Activated CD4-positive, alpha-beta T cell treated with anti-CD3 and anti-CD28 coated beads for 24 hours (primary cell): ENCODE data around the gene KRTAP21-3.
"Not testable (repeated sequence)": the region's sequence is repeated elsewhere in the genome, so short reads cannot be mapped to it uniquely, and the experiment has no call there.

Source experiments
- DNase-seq, 2 donors: peaks; one replicate each; pipeline ENCODE4 v3.0.0-alpha.2; 2020; ENCODE audit warnings: low read depth in 2 of 2

Gene KRTAP21-3

GRCh38 chr21:30718239-30718909 is at the start of gene KRTAP21-3:
KRTAP21-3 (minus strand) TSS chr21:30718777; CDS start chr21:30718759, 18 bp downstream.
- DNase-seq: no peak

- DNase-seq: no peak
These were observed 42.2 kb upstream of the KRTAP21-3 start for GRCh38 chr21:30760776-30761175.

GRCh38 chr21:30758306-30758705 is 39.7 kb upstream of the KRTAP21-3 start:
- no peak for DNase-seq

GRCh38 chr21:30755328-30755727 is 36.8 kb upstream of the KRTAP21-3 start, which contains the start of gene KRTAP21-1:
KRTAP21-1 (minus strand) TSS chr21:30755428; CDS start chr21:30755378, 50 bp downstream.
- DNase-seq: not testable (repeated sequence)

GRCh38 chr21:30747159-30747558 is 28.6 kb upstream of the KRTAP21-3 start, which contains the start of gene KRTAP21-2:
KRTAP21-2 (minus strand) TSS chr21:30747259; CDS start chr21:30747202, 57 bp downstream.
- DNase-seq: no peak

- no peak for DNase-seq
These were observed 21.9 kb upstream of the KRTAP21-3 start for GRCh38 chr21:30740462-30740861.

GRCh38 chr21:30733026-30733425 is 14.4 kb upstream of the KRTAP21-3 start:
- DNase-seq: no peak

- DNase-seq: no peak
These were observed 8.1 kb upstream of the KRTAP21-3 start for GRCh38 chr21:30726726-30727125.

- no peak for DNase-seq
These were observed 824 bp upstream of the KRTAP21-3 start for GRCh38 chr21:30719401-30719800.

- no peak for DNase-seq
These were observed 1.5 kb downstream of the KRTAP21-3 start for GRCh38 chr21:30717105-30717504.

- DNase-seq: no peak
These were observed 3.6 kb downstream of the KRTAP21-3 start for GRCh38 chr21:30714946-30715345.

GRCh38 chr21:30714456-30714855 is 4.1 kb downstream of the KRTAP21-3 start:
- DNase-seq: no peak

GRCh38 chr21:30713766-30714165 is 4.8 kb downstream of the KRTAP21-3 start:
- DNase-seq: no peak

GRCh38 chr21:30710499-30710898 is 8.1 kb downstream of the KRTAP21-3 start:
- no peak for DNase-seq

GRCh38 chr21:30707409-30707808 is 11.2 kb downstream of the KRTAP21-3 start:
- no peak for DNase-seq

- no peak for DNase-seq
These were observed 22.6 kb downstream of the KRTAP21-3 start for GRCh38 chr21:30695956-30696355.

GRCh38 chr21:30689822-30690221 is 28.8 kb downstream of the KRTAP21-3 start:
- DNase-seq: no peak

GRCh38 chr21:30684506-30684905 is 34.1 kb downstream of the KRTAP21-3 start:
- DNase-seq: no peak

GRCh38 chr21:30680586-30680985 is 38.0 kb downstream of the KRTAP21-3 start:
- no peak for DNase-seq

GRCh38 chr21:30676737-30677136 is 41.8 kb downstream of the KRTAP21-3 start:
- DNase-seq: no peak

GRCh38 chr21:30674312-30674711 is 44.3 kb downstream of the KRTAP21-3 start:
- DNase-seq: no peak

- no peak for DNase-seq
These were observed 45.5 kb downstream of the KRTAP21-3 start for GRCh38 chr21:30672985-30673650.

- no peak for DNase-seq
These were observed 49.8 kb downstream of the KRTAP21-3 start for GRCh38 chr21:30668776-30669175.
